Astrocyte (in vitro differentiated cells and primary cell): ENCODE data around the gene C2CD2. TPM values are rescaled to one million over a fixed set of nuclear protein-coding genes. Genes with fewer than 3 reads are reported as not detected.

Experiments
- DNase-seq: peaks from one replicate; pipeline ENCODE4 v3.0.0-alpha.2; 2010; ENCODE audit warnings: low read depth
- FAIRE-seq: peaks from 2 replicates; lab custom pipeline; 2011; peaks lifted over from hg19 to GRCh38; lab: Jason Lieb, UNC
- H2AFZ ChIP-seq: 2 replicates; pipeline ENCODE4 v1.6.0; 2012; ENCODE audit warnings: low read depth, low read length, inconsistent platforms
- H3K27ac ChIP-seq: 2 replicates; pipeline ENCODE4 v1.5.1; 2011; ENCODE audit warnings: low read depth, low read length, inconsistent platforms
- H3K27me3 ChIP-seq: 2 replicates; pipeline ENCODE4 v1.6.0; 2011; ENCODE audit warnings: low read length, inconsistent platforms; ENCODE audit not compliant: insufficient read depth
- H3K36me3 ChIP-seq: 2 replicates; pipeline ENCODE4 v1.5.1; 2011; ENCODE audit warnings: low read length, inconsistent platforms; ENCODE audit not compliant: insufficient read depth
- H3K4me1 ChIP-seq: 2 replicates; pipeline ENCODE4 v1.5.1; 2011; ENCODE audit warnings: low read length, inconsistent platforms; ENCODE audit not compliant: insufficient read depth
- H3K4me2 ChIP-seq: 2 replicates; pipeline ENCODE4 v1.6.0; 2012; ENCODE audit warnings: low read length, inconsistent platforms
- H3K4me3 ChIP-seq: 2 replicates; pipeline ENCODE4 v1.5.1; 2011; ENCODE audit warnings: low read depth, mild to moderate bottlenecking, low read length, inconsistent platforms; ENCODE audit not compliant: insufficient read depth
- H3K79me2 ChIP-seq: 2 replicates; pipeline ENCODE4 v1.6.0; 2012; ENCODE audit warnings: mild to moderate bottlenecking, low read length, inconsistent platforms; ENCODE audit not compliant: insufficient read depth
- H3K9ac ChIP-seq: 2 replicates; pipeline ENCODE4 v1.6.0; 2012; ENCODE audit warnings: mild to moderate bottlenecking, low read length, inconsistent platforms
- H3K9me3 ChIP-seq: 2 replicates; pipeline ENCODE4 v1.5.1; 2012; ENCODE audit warnings: low read depth, mild to moderate bottlenecking, low read length, inconsistent platforms; ENCODE audit not compliant: insufficient read depth
- H4K20me1 ChIP-seq: 2 replicates; pipeline ENCODE4 v1.6.0; 2012; ENCODE audit warnings: low read length, inconsistent platforms; ENCODE audit not compliant: insufficient read depth
- H3K27ac Mint-ChIP-seq: one replicate; pipeline ENCODE4 v1.8.0; 2021; ENCODE audit warnings: mild to moderate bottlenecking, mixed read lengths; ENCODE audit not compliant: unreplicated experiment
- H3K27me3 Mint-ChIP-seq: one replicate; pipeline ENCODE4 v1.8.0; 2021; ENCODE audit warnings: low read depth, mixed read lengths; ENCODE audit not compliant: unreplicated experiment
- H3K36me3 Mint-ChIP-seq: one replicate; pipeline ENCODE4 v1.8.0; 2021; ENCODE audit warnings: low read depth, mixed read lengths; ENCODE audit not compliant: unreplicated experiment
- H3K4me1 Mint-ChIP-seq: one replicate; pipeline ENCODE4 v1.8.0; 2021; ENCODE audit warnings: low read depth, mixed read lengths; ENCODE audit not compliant: unreplicated experiment
- H3K4me3 Mint-ChIP-seq: one replicate; pipeline ENCODE4 v1.8.0; 2021; ENCODE audit warnings: mild to moderate bottlenecking, moderate library complexity, mixed read lengths; ENCODE audit not compliant: unreplicated experiment
- H3K9me3 Mint-ChIP-seq: one replicate; pipeline ENCODE4 v1.8.0; 2021; ENCODE audit warnings: mild to moderate bottlenecking, mixed read lengths; ENCODE audit not compliant: unreplicated experiment
- CTCF ChIP-seq: IDR thresholded peaks from 2 replicates; pipeline ENCODE4 v1.5.1; 2011; ENCODE audit warnings: low read depth, mild to moderate bottlenecking, inconsistent platforms, low read length, moderate library complexity; ENCODE audit not compliant: insufficient read depth
- EZH2 ChIP-seq: IDR thresholded peaks from 2 replicates; pipeline ENCODE4 v1.6.1; 2012; ENCODE audit warnings: mild to moderate bottlenecking, low read length, inconsistent platforms; ENCODE audit not compliant: insufficient read depth
- total RNA-seq: library from RNA; stranded (reverse); gene quantifications from 2 replicates; pipeline ENCODE4 v1.2.1, GENCODE V29; 2021

Gene C2CD2
- total RNA-seq, 1 donor from 2014 or later = 8.3 TPM

- Mint-ChIP-seq H3K4me3 (no peak overlapping the region), H3K36me3 (peaks cover 24% of the 10 kb centered on the region), H3K27me3 (no peaks in the 10 kb centered on the region), H3K9me3 (peaks cover 9% of the 10 kb centered on the region), H3K4me1 (peaks cover 2% of the 10 kb centered on the region), H3K27ac (peak overlapping the region; percentile 66)
- Histone ChIP-seq H3K4me1 (no peaks in the 10 kb centered on the region), H4K20me1 (peaks cover 3% of the 10 kb centered on the region), H3K27ac (no peak overlapping the region), H3K36me3 (peaks cover 4% of the 10 kb centered on the region), H2AFZ (no peak overlapping the region), H3K79me2 (no peaks in the 10 kb centered on the region), H3K4me3 (no peak overlapping the region), H3K9ac (no peak overlapping the region), H3K9me3 (no peaks in the 10 kb centered on the region), H3K4me2 (no peak overlapping the region), H3K27me3 (no peaks in the 10 kb centered on the region)
- no peak for FAIRE-seq
- DNase-seq = no peak
- TF ChIP-seq CTCF (no peak), EZH2 (no peak)
These were observed 117.4 kb downstream of the C2CD2 start for GRCh38 chr21:41836166-41837015.

- Mint-ChIP-seq H3K9me3 (peaks cover 4% of the 10 kb centered on the region), H3K36me3 (peaks cover 24% of the 10 kb centered on the region), H3K4me1 (peaks cover 2% of the 10 kb centered on the region), H3K27me3 (no peaks in the 10 kb centered on the region), H3K27ac (peak overlapping the region; percentile 66), H3K4me3 (no peak overlapping the region)
- H3K9ac ChIP-seq = no peak overlapping the region
- no peak overlapping the region for H2AFZ ChIP-seq
- H3K4me1 ChIP-seq = no peaks in the 10 kb centered on the region
- FAIRE-seq = no peak
- H4K20me1 ChIP-seq = peaks cover 3% of the 10 kb centered on the region
- H3K9me3 ChIP-seq = no peaks in the 10 kb centered on the region
- no peak overlapping the region for H3K4me3 ChIP-seq
- no peaks in the 10 kb centered on the region for H3K79me2 ChIP-seq
- H3K27ac ChIP-seq = no peak overlapping the region
- DNase-seq = no peak
- TF ChIP-seq CTCF (no peak), EZH2 (no peak)
- H3K27me3 ChIP-seq = no peaks in the 10 kb centered on the region
- no peak overlapping the region for H3K4me2 ChIP-seq
- peaks cover 4% of the 10 kb centered on the region for H3K36me3 ChIP-seq
These were observed 118.1 kb downstream of the C2CD2 start for GRCh38 chr21:41835711-41836154.

Other genes starting within 250 kb of the C2CD2 start
- gene RIPK4, start 187.0 kb downstream of the C2CD2 start, total RNA-seq = 1.1 and 1.8 TPM in 2 replicates
- gene PRDM15, start 74.7 kb downstream of the C2CD2 start, total RNA-seq = 5.8 and 6.8 TPM in 2 replicates
- gene ZBTB21, start 56.3 kb upstream of the C2CD2 start, total RNA-seq = 18.3 and 20.5 TPM in 2 replicates
- gene UMODL1, start 117.3 kb upstream of the C2CD2 start, total RNA-seq = 0.10 TPM in 1 of 2 replicates, not detected in the other